Measurements from ENCODE around the gene GAMT.

The GAMT gene

GRCh38 chr19:1400281-1401137 is 833 bp downstream of the GAMT start:
- Histone ChIP-seq H3K4me3 (ENCODE audit: control insufficient read depth in 1 of 7, extremely low read depth in 1 of 7, insufficient read depth in 4 of 7, low read depth in 2 of 7, low read length in 6 of 7) (peak overlapping the region; percentile 30 to 77 (median 69)), H3K27me3 (replicated peaks in 2 of 5; ENCODE audit: control insufficient read depth in 4 of 5, insufficient read depth in 5 of 5, low read length in 4 of 5) (no peaks in the 10 kb centered on the region), H3K36me3 (ENCODE audit: control insufficient read depth in 4 of 4, insufficient read depth in 4 of 4, low read length in 3 of 4) (peaks cover 0 to 16% (median 1%) of the 10 kb centered on the region in 4 experiments), H3K4me1 (ENCODE audit: control extremely low read depth in 1 of 4, control insufficient read depth in 4 of 4, insufficient read depth in 4 of 4, low read length in 3 of 4) (peaks cover 0 to 54% (median 46%) of the 10 kb centered on the region in 4 experiments), H3K9me3 (ENCODE audit: control extremely low read depth in 1 of 5, control insufficient read depth in 4 of 5, insufficient read depth in 2 of 5, low read depth in 1 of 5, low read length in 4 of 5) (no peaks in the 10 kb centered on the region), H3K27ac (ENCODE audit: insufficient read depth in 1 of 2, low read depth in 1 of 2, low read length in 2 of 2, poor library complexity in 1 of 2, severe bottlenecking in 2 of 2) (peak overlapping the region in 1 of 2 experiments; percentile 25)
- WGBS (ENCODE audit: insufficient coverage): 45% methylated on average over 30 of the region's 36 CpGs
- CTCF ChIA-PET: no interaction called here
- POLR2A ChIA-PET: no interaction called here
- DNase-seq: peak in 2 of 3 donors; percentile 42 to 57

GRCh38 chr19:1399745-1400144 is 1.6 kb downstream of the GAMT start:
- no peak for DNase-seq
- Histone ChIP-seq H3K27ac (ENCODE audit: insufficient read depth in 1 of 2, low read depth in 1 of 2, low read length in 2 of 2, poor library complexity in 1 of 2, severe bottlenecking in 2 of 2) (no peak overlapping the region), H3K9me3 (ENCODE audit: control extremely low read depth in 1 of 5, control insufficient read depth in 4 of 5, insufficient read depth in 2 of 5, low read depth in 1 of 5, low read length in 4 of 5) (no peaks in the 10 kb centered on the region), H3K4me1 (ENCODE audit: control extremely low read depth in 1 of 4, control insufficient read depth in 4 of 4, insufficient read depth in 4 of 4, low read length in 3 of 4) (peaks cover 0 to 54% (median 46%) of the 10 kb centered on the region in 4 experiments), H3K27me3 (replicated peaks in 2 of 5; ENCODE audit: control insufficient read depth in 4 of 5, insufficient read depth in 5 of 5, low read length in 4 of 5) (no peaks in the 10 kb centered on the region), H3K4me3 (ENCODE audit: control insufficient read depth in 1 of 7, extremely low read depth in 1 of 7, insufficient read depth in 4 of 7, low read depth in 2 of 7, low read length in 6 of 7) (no peak overlapping the region), H3K36me3 (ENCODE audit: control insufficient read depth in 4 of 4, insufficient read depth in 4 of 4, low read length in 3 of 4) (peaks cover 0 to 19% (median 2%) of the 10 kb centered on the region in 4 experiments)
- POLR2A ChIA-PET: no interaction called here
- 98% methylated on average over 12 of the region's 15 CpGs for WGBS (ENCODE audit: insufficient coverage)
- CTCF ChIA-PET: interaction anchor here (1.1 kb wide), 1 partner anchor 11 kb away, joined by 3 read pairs; no protein-coding TSS in a partner anchor

GRCh38 chr19:1399079-1399478 is 2.3 kb downstream of the GAMT start:
- Histone ChIP-seq H3K36me3 (ENCODE audit: control insufficient read depth in 4 of 4, insufficient read depth in 4 of 4, low read length in 3 of 4) (peaks cover 0 to 21% (median 2%) of the 10 kb centered on the region in 4 experiments), H3K9me3 (ENCODE audit: control extremely low read depth in 1 of 5, control insufficient read depth in 4 of 5, insufficient read depth in 2 of 5, low read depth in 1 of 5, low read length in 4 of 5) (no peaks in the 10 kb centered on the region), H3K27ac (ENCODE audit: insufficient read depth in 1 of 2, low read depth in 1 of 2, low read length in 2 of 2, poor library complexity in 1 of 2, severe bottlenecking in 2 of 2) (no peak overlapping the region), H3K4me3 (ENCODE audit: control insufficient read depth in 1 of 7, extremely low read depth in 1 of 7, insufficient read depth in 4 of 7, low read depth in 2 of 7, low read length in 6 of 7) (no peak overlapping the region), H3K27me3 (replicated peaks in 2 of 5; ENCODE audit: control insufficient read depth in 4 of 5, insufficient read depth in 5 of 5, low read length in 4 of 5) (no peaks in the 10 kb centered on the region), H3K4me1 (ENCODE audit: control extremely low read depth in 1 of 4, control insufficient read depth in 4 of 4, insufficient read depth in 4 of 4, low read length in 3 of 4) (peaks cover 0 to 50% (median 46%) of the 10 kb centered on the region in 4 experiments)
- 94% methylated on average over 19 of the region's 19 CpGs for WGBS (ENCODE audit: insufficient coverage)
- no peak for DNase-seq
- POLR2A ChIA-PET: no interaction called here
- CTCF ChIA-PET: interaction anchor here (1.1 kb wide), 1 partner anchor 11 kb away, joined by 3 read pairs; no protein-coding TSS in a partner anchor

DNA sequence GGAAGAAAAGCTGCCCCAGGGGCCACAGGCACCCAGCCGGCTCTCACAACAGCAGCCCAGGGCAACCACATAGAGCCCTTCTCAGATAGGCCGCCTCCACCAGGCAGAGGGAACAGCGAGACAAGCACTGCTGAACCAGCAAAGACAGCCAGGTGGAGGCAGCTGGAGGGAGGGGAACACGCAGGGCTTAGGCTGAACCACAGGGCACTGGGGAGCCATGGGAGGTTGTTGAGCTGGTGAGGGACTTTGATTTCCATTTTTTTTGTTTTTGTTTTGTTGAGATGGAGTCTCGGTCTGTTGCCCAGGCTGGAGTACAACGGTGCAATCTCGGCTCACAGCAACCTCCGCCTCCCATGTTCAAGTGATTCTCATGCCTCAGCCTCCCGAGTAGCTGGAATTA is 3.5 kb downstream of the GAMT start:
- ChIA-PET CTCF (interaction anchor here (1.1 to 1.4 kb wide), 2 partner anchors 16 to 25 kb away, joined by 3 to 4 read pairs; no protein-coding TSS in a partner anchor), POLR2A (no interaction called here)
- H3K36me3 ChIP-seq (ENCODE audit: control insufficient read depth in 4 of 4, insufficient read depth in 4 of 4, low read length in 3 of 4): peaks cover 2 to 34% (median 10%) of the 10 kb centered on the region in 4 experiments
- DNase-seq: no peak
- H3K27me3 ChIP-seq (replicated peaks in 2 of 5; ENCODE audit: control insufficient read depth in 4 of 5, insufficient read depth in 5 of 5, low read length in 4 of 5): no peaks in the 10 kb centered on the region
- H3K4me3 ChIP-seq (ENCODE audit: control insufficient read depth in 1 of 7, extremely low read depth in 1 of 7, insufficient read depth in 4 of 7, low read depth in 2 of 7, low read length in 6 of 7): no peak overlapping the region
- WGBS (ENCODE audit: insufficient coverage): 100% methylated on average over 5 of the region's 9 CpGs
- H3K9me3 ChIP-seq (ENCODE audit: control extremely low read depth in 1 of 5, control insufficient read depth in 4 of 5, insufficient read depth in 2 of 5, low read depth in 1 of 5, low read length in 4 of 5): no peaks in the 10 kb centered on the region
- peaks cover 0 to 43% (median 40%) of the 10 kb centered on the region in 4 experiments for H3K4me1 ChIP-seq (ENCODE audit: control extremely low read depth in 1 of 4, control insufficient read depth in 4 of 4, insufficient read depth in 4 of 4, low read length in 3 of 4)
- H3K27ac ChIP-seq (ENCODE audit: insufficient read depth in 1 of 2, low read depth in 1 of 2, low read length in 2 of 2, poor library complexity in 1 of 2, severe bottlenecking in 2 of 2): no peak overlapping the region

GRCh38 chr19:1396768-1397679 is 4.3 kb downstream of the GAMT start:
- no peak overlapping the region for H3K27ac ChIP-seq (ENCODE audit: insufficient read depth in 1 of 2, low read depth in 1 of 2, low read length in 2 of 2, poor library complexity in 1 of 2, severe bottlenecking in 2 of 2)
- 81% methylated on average over 39 of the region's 42 CpGs for WGBS (ENCODE audit: insufficient coverage)
- POLR2A ChIA-PET: no interaction called here
- H3K9me3 ChIP-seq (ENCODE audit: control extremely low read depth in 1 of 5, control insufficient read depth in 4 of 5, insufficient read depth in 2 of 5, low read depth in 1 of 5, low read length in 4 of 5): no peaks in the 10 kb centered on the region
- H3K4me1 ChIP-seq (ENCODE audit: control extremely low read depth in 1 of 4, control insufficient read depth in 4 of 4, insufficient read depth in 4 of 4, low read length in 3 of 4): peaks cover 0 to 35% (median 32%) of the 10 kb centered on the region in 4 experiments
- H3K4me3 ChIP-seq (ENCODE audit: control insufficient read depth in 1 of 7, extremely low read depth in 1 of 7, insufficient read depth in 4 of 7, low read depth in 2 of 7, low read length in 6 of 7): peak overlapping the region in 2 of 7 experiments; percentile 38 to 52
- CTCF ChIA-PET: interaction anchor here (1.1 to 1.4 kb wide), 3 partner anchors 9 to 24 kb away, joined by 3 to 4 read pairs (median 4); no protein-coding TSS in a partner anchor
- H3K36me3 ChIP-seq (ENCODE audit: control insufficient read depth in 4 of 4, insufficient read depth in 4 of 4, low read length in 3 of 4): peaks cover 2 to 41% (median 18%) of the 10 kb centered on the region in 4 experiments
- H3K27me3 ChIP-seq (replicated peaks in 2 of 5; ENCODE audit: control insufficient read depth in 4 of 5, insufficient read depth in 5 of 5, low read length in 4 of 5): no peaks in the 10 kb centered on the region
- DNase-seq: no peak

DNA sequence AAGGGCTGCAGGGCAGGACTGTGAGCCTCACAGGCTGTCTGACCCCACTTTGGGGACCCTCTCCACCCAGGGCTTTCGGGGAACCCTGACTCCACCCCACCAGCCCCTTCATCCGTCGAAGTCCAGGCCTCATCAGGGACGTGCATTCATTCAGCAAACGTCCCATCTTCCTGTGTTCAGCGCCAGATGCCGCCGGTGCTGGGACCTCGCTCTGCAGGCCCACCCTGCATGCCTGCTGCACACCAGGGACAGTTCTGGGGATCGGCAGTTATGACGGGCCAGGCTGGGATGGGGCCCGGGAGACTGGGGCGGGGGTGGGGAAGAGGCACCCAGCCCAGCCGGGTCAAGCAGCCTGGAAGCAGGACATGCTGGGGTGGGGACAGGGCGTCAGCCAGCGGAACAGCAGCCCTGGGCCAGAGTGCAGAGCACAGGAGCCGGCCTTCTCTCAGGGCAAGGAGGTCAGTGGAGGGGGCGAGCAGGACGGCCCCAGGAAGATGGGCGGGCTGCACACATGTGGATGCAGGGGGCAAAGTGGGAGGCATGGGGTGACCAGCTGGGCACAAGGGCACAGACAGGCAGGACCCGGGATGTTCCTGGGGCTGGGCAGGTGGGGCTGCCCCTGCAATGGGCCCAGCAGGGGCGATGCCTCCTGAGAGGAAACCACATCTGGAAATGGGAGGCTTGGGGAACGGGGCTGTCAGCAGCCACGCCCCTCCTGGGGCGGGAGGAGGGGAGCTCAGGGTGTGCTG is 5.1 kb downstream of the GAMT start:
- ChIA-PET POLR2A (no interaction called here), CTCF (interaction anchor here (1.4 kb wide), 1 partner anchor 9 kb away, joined by 4 read pairs; no protein-coding TSS in a partner anchor)
- 44% methylated on average over 22 of the region's 25 CpGs for WGBS (ENCODE audit: insufficient coverage)
- H3K4me3 ChIP-seq (ENCODE audit: control insufficient read depth in 1 of 7, extremely low read depth in 1 of 7, insufficient read depth in 4 of 7, low read depth in 2 of 7, low read length in 6 of 7): peak overlapping the region in 2 of 7 experiments; percentile 38 to 52
- H3K9me3 ChIP-seq (ENCODE audit: control extremely low read depth in 1 of 5, control insufficient read depth in 4 of 5, insufficient read depth in 2 of 5, low read depth in 1 of 5, low read length in 4 of 5): no peaks in the 10 kb centered on the region
- no peaks in the 10 kb centered on the region for H3K27me3 ChIP-seq (replicated peaks in 2 of 5; ENCODE audit: control insufficient read depth in 4 of 5, insufficient read depth in 5 of 5, low read length in 4 of 5)
- H3K36me3 ChIP-seq (ENCODE audit: control insufficient read depth in 4 of 4, insufficient read depth in 4 of 4, low read length in 3 of 4): peaks cover 2 to 42% (median 21%) of the 10 kb centered on the region in 4 experiments
- H3K27ac ChIP-seq (ENCODE audit: insufficient read depth in 1 of 2, low read depth in 1 of 2, low read length in 2 of 2, poor library complexity in 1 of 2, severe bottlenecking in 2 of 2): no peak overlapping the region
- peaks cover 0 to 27% (median 25%) of the 10 kb centered on the region in 4 experiments for H3K4me1 ChIP-seq (ENCODE audit: control extremely low read depth in 1 of 4, control insufficient read depth in 4 of 4, insufficient read depth in 4 of 4, low read length in 3 of 4)
- peak in 1 of 3 donors; percentile 26 for DNase-seq

All from common myeloid progenitor, CD34-positive (primary cell).